Stimulated activated CD8-positive, alpha-beta memory T cell treated with anti-CD3 and anti-CD28 coated beads, Interleukin-4, amount 100 ng/mL, for 48 hours (primary cell): ENCODE data around the gene GPER1.
"Not testable (repeated sequence)": the region's sequence is repeated elsewhere in the genome, so short reads cannot be mapped to it uniquely, and the experiment has no call there.

ENCODE experiments used
- DNase-seq: peaks from one replicate; pipeline ENCODE4 v3.0.0-alpha.2; 2020

Gene GPER1

GRCh38 chr7:1121886-1122831, 34.2 kb downstream of the GPER1 start:
- no peak for DNase-seq

GRCh38 chr7:1122832-1123501, 35.1 kb downstream of the GPER1 start:
- no peak for DNase-seq

GRCh38 chr7:1123715-1124114, 35.8 kb downstream of the GPER1 start:
- no peak for DNase-seq

GRCh38 chr7:1124164-1124563, 36.3 kb downstream of the GPER1 start:
- no peak for DNase-seq

- DNase-seq: no peak
Observed at GRCh38 chr7:1124816-1125602, 37.1 kb downstream of the GPER1 start.

GRCh38 chr7:1125603-1125969, 37.7 kb downstream of the GPER1 start:
- no peak for DNase-seq

- DNase-seq: no peak
Observed at GRCh38 chr7:1127001-1127400, 39.1 kb downstream of the GPER1 start.

- no peak for DNase-seq
Observed at GRCh38 chr7:1129431-1129830, 41.5 kb downstream of the GPER1 start.

- DNase-seq: no peak
Observed at GRCh38 chr7:1130021-1130990, 42.4 kb downstream of the GPER1 start.

GRCh38 chr7:1131471-1132265, 43.8 kb downstream of the GPER1 start:
- DNase-seq: no peak

- DNase-seq: no peak
Observed at GRCh38 chr7:1134951-1135350, 47.0 kb downstream of the GPER1 start.

- DNase-seq: no peak
Observed at GRCh38 chr7:1136841-1137516, 49.1 kb downstream of the GPER1 start.

GRCh38 chr7:1137517-1138167, 49.7 kb downstream of the GPER1 start:
- no peak for DNase-seq

- no peak for DNase-seq
Observed at GRCh38 chr7:1140476-1141104, 52.7 kb downstream of the GPER1 start.

GRCh38 chr7:1141651-1142050, 53.7 kb downstream of the GPER1 start:
- DNase-seq: no peak

- DNase-seq: no peak
Observed at GRCh38 chr7:1142051-1142635, 54.2 kb downstream of the GPER1 start.

- DNase-seq: not testable (repeated sequence)
Observed at GRCh38 chr7:1143031-1143430, 55.1 kb downstream of the GPER1 start.
